Measurements from ENCODE around the gene APMAP.

DNA sequence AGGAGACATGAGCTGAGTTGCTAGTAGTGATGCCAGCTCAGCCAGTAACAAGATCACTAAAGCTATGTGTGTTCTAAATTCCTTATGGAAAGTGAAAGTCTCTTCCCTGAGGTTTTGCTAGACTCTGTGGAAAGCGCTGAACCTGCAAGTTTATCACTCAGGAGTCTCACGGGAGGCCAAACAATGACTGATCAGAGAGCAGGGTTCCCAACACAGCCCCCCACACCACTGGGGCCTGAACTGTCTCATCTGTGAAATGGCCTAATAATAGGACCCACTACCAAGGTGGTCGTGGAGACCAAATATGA, 45.5 kb upstream of the APMAP start:
- TF ChIP-seq, protein P1, sequence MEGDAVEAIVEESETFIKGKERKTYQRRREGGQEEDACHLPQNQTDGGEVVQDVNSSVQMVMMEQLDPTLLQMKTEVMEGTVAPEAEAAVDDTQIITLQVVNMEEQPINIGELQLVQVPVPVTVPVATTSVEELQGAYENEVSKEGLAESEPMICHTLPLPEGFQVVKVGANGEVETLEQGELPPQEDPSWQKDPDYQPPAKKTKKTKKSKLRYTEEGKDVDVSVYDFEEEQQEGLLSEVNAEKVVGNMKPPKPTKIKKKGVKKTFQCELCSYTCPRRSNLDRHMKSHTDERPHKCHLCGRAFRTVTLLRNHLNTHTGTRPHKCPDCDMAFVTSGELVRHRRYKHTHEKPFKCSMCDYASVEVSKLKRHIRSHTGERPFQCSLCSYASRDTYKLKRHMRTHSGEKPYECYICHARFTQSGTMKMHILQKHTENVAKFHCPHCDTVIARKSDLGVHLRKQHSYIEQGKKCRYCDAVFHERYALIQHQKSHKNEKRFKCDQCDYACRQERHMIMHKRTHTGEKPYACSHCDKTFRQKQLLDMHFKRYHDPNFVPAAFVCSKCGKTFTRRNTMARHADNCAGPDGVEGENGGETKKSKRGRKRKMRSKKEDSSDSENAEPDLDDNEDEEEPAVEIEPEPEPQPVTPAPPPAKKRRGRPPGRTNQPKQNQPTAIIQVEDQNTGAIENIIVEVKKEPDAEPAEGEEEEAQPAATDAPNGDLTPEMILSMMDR (IDR thresholded peaks at IDR 0.05), result no peak
- TF ChIP-seq TAF1 (IDR thresholded peaks at IDR 0.05; ENCODE audit: borderline replicate concordance, low read depth, low read length), result no peak
- no peak for TF ChIP-seq RXRA (IDR thresholded peaks at IDR 0.05; ENCODE audit: borderline replicate concordance, low read depth)
- no peak for TF ChIP-seq YY1 (IDR thresholded peaks at IDR 0.05; ENCODE audit: low read depth)
- TF ChIP-seq, protein P2, sequence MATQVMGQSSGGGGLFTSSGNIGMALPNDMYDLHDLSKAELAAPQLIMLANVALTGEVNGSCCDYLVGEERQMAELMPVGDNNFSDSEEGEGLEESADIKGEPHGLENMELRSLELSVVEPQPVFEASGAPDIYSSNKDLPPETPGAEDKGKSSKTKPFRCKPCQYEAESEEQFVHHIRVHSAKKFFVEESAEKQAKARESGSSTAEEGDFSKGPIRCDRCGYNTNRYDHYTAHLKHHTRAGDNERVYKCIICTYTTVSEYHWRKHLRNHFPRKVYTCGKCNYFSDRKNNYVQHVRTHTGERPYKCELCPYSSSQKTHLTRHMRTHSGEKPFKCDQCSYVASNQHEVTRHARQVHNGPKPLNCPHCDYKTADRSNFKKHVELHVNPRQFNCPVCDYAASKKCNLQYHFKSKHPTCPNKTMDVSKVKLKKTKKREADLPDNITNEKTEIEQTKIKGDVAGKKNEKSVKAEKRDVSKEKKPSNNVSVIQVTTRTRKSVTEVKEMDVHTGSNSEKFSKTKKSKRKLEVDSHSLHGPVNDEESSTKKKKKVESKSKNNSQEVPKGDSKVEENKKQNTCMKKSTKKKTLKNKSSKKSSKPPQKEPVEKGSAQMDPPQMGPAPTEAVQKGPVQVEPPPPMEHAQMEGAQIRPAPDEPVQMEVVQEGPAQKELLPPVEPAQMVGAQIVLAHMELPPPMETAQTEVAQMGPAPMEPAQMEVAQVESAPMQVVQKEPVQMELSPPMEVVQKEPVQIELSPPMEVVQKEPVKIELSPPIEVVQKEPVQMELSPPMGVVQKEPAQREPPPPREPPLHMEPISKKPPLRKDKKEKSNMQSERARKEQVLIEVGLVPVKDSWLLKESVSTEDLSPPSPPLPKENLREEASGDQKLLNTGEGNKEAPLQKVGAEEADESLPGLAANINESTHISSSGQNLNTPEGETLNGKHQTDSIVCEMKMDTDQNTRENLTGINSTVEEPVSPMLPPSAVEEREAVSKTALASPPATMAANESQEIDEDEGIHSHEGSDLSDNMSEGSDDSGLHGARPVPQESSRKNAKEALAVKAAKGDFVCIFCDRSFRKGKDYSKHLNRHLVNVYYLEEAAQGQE (IDR thresholded peaks at IDR 0.05; ENCODE audit: low read depth, low read length), result no peak
- TF ChIP-seq, protein P3, sequence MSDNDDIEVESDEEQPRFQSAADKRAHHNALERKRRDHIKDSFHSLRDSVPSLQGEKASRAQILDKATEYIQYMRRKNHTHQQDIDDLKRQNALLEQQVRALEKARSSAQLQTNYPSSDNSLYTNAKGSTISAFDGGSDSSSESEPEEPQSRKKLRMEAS (IDR thresholded peaks at IDR 0.05; ENCODE audit: low read depth), result no peak
- no peak for TF ChIP-seq JUND (IDR thresholded peaks at IDR 0.05)
- no peak for TF ChIP-seq MXI1 (IDR thresholded peaks at IDR 0.05; ENCODE audit: low read depth, low read length)
- TF ChIP-seq, protein P4, sequence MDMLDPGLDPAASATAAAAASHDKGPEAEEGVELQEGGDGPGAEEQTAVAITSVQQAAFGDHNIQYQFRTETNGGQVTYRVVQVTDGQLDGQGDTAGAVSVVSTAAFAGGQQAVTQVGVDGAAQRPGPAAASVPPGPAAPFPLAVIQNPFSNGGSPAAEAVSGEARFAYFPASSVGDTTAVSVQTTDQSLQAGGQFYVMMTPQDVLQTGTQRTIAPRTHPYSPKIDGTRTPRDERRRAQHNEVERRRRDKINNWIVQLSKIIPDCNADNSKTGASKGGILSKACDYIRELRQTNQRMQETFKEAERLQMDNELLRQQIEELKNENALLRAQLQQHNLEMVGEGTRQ (IDR thresholded peaks at IDR 0.05; ENCODE audit: borderline replicate concordance, low read depth, low read length), result no peak
- TF ChIP-seq POLR2AphosphoS5 (IDR thresholded peaks at IDR 0.05; ENCODE audit: low read depth, low read length), result no peak
- TF ChIP-seq RAD21 (IDR thresholded peaks at IDR 0.05; ENCODE audit: low read length), result no peak
- TF ChIP-seq GATA2 (CRISPR knock-in tag; IDR thresholded peaks at IDR 0.05), result no peak
